Measurements from ENCODE around the gene MBTD1.

GRCh38 chr17:51200295-51200694 lies 59.6 kb downstream of the MBTD1 start:
- TF ChIP-seq BCLAF1 (IDR thresholded peaks at IDR 0.05): no peak
- TF ChIP-seq ZNF24 (IDR thresholded peaks at IDR 0.05): no peak
- no peak for TF ChIP-seq SUZ12 (IDR thresholded peaks at IDR 0.05; ENCODE audit: unreplicated experiment)
- no peak for TF ChIP-seq CTCF (IDR thresholded peaks at IDR 0.05 in 2 of 3, conservative IDR thresholded peaks at IDR 0.05 in 1 of 3; ENCODE audit: control insufficient read depth in 2 of 3, extremely low read depth in 1 of 3, insufficient read depth in 1 of 3, low read depth in 3 of 3, low read length in 3 of 3)
- no peak for TF ChIP-seq NR2C2 (IDR thresholded peaks at IDR 0.05; ENCODE audit: borderline replicate concordance, control insufficient read depth, insufficient read length, low read depth)
- no peak for TF ChIP-seq FOXK2 (IDR thresholded peaks at IDR 0.05)
- TF ChIP-seq ESRRA (IDR thresholded peaks at IDR 0.05; ENCODE audit: low read length): no peak
- TF ChIP-seq CEBPZ (IDR thresholded peaks at IDR 0.05; ENCODE audit: low read depth, low read length): no peak

Data from GM12878 (cell line).